ENCODE data around the gene HS3ST6. TPM values are rescaled to one million over a fixed set of nuclear protein-coding genes. Genes with fewer than 3 reads are reported as not detected.

The HS3ST6 gene
- total and polyA plus RNA-seq, 9 of the 15 experiments (the other 6 are each of a cell fraction or from before 2014, with no cell fraction given), result not detected

DNA sequence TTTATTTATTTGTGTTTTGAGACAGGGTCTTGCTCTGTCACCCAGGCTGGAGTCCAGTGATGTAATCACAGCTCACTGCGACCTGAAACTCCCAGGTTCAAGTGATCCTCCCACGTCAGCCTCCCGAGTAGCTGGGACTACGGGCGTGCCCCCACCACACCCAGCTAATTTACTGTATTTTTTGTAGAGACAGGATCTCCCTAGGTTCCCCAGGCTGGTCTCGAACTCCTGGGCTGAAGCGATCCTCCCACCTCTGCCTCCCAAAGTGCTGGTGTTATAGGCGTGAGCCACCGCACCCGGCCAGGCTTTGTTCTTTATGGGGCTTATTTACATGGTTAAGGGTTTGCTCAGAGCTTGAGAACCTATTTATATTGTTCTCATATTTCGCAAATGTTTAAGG lies 40.4 kb downstream of the HS3ST6 start (continued):
- no peak for TF ChIP-seq SAP30 (IDR thresholded peaks at IDR 0.05; ENCODE audit: borderline replicate concordance, insufficient read depth, low read depth, low read length, poor library complexity, severe bottlenecking)
- TF ChIP-seq HDGF (IDR thresholded peaks at IDR 0.05), result no peak
- peak; percentile 22; the same call in 1 of the 2 replicates for TF ChIP-seq ATF7 (IDR thresholded peaks at IDR 0.05)
- no peak for TF ChIP-seq SIX5 (IDR thresholded peaks at IDR 0.05; ENCODE audit: borderline replicate concordance in 1 of 2, insufficient read depth in 1 of 2, low read depth in 1 of 2, low read length in 2 of 2)
- no peak for TF ChIP-seq U2AF2 (optimal IDR thresholded peaks at IDR 0.05; ENCODE audit: low read depth, low read length)

DNA sequence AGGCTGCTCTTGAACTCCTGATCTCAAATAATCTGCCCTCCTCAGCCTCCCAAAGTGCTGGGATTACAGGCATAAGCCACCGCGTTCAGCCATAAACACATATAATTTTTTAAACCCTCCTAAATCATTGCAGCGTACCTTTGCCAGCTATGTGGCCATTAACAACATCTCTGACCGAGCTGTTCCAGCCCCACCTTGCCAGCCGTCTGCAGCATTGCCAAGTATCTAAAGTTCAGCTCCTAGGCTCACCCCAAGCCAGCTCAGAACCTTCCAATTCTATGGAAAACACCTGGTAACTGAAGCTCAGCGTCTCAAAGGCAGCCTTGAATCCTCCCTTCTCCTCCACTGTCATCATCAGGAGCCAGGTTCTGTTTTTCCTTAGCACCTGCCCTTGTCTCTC lies 41.1 kb downstream of the HS3ST6 start:
- no peak for DNase-seq (ENCODE audit: extremely low read depth in 1 of 4, low spot score in 3 of 4)
- ChIA-PET POLR2A (interaction anchor here (1.0 to 1.6 kb wide), 4 partner anchors 8 to 83 kb away, joined by 3 to 5 read pairs (median 4); no protein-coding TSS in a partner anchor), CTCF (ENCODE audit: low intra/inter-chr PET ratio) (interaction anchor here (0.6 kb wide), 1 partner anchor 30 kb away, joined by 3 read pairs; no protein-coding TSS in a partner anchor)
- intact Hi-C loops (cut with micrococcal nuclease) (no loop called here), in situ Hi-C loops (cut with MboI) (no loop called here)
- TF ChIP-seq JUN (IDR thresholded peaks at IDR 0.05; ENCODE audit: borderline replicate concordance, low read depth, low read length) (no peak), JUN (CRISPR knock-in tag; IDR thresholded peaks at IDR 0.05; ENCODE audit: borderline replicate concordance) (no peak), SP1 (CRISPR knock-in tag; IDR thresholded peaks at IDR 0.05) (no peak)
- FAIRE-seq, result no peak
- Histone ChIP-seq H3K9ac (ENCODE audit: insufficient read depth in 1 of 2, low read depth in 2 of 2, low read length in 2 of 2) (peak overlapping the region in 1 of 2 experiments; percentile 52; a peak in 1 of 4 replicates), H3K4me3 (no peak overlapping the region), H3K79me2 (ENCODE audit: control insufficient read depth, insufficient read depth, low read length) (no peaks in the 10 kb centered on the region), H3K9me3 (replicated peaks; ENCODE audit: control insufficient read depth, insufficient read depth, low read depth, low read length) (no peaks in the 10 kb centered on the region), H3K4me1 (replicated peaks in 1 of 2; ENCODE audit: control insufficient read depth in 2 of 2, insufficient read depth in 2 of 2, low read length in 2 of 2) (peaks cover 9 to 10% of the 10 kb centered on the region in 2 experiments; a peak in 4 of 5 replicates), H3K36me3 (ENCODE audit: control insufficient read depth, insufficient read depth, low read length) (no peaks in the 10 kb centered on the region), H3K27me3 (ENCODE audit: control insufficient read depth in 2 of 2, insufficient read depth in 2 of 2, low read length in 2 of 2) (peaks cover 0 to 5% of the 10 kb centered on the region in 2 experiments; a peak in 3 of 5 replicates), H3K27ac (ENCODE audit: extremely low read depth, low read depth, low read length) (no peak overlapping the region), H2AFZ (ENCODE audit: low read depth, low read length) (no peak overlapping the region), H3K4me2 (ENCODE audit: insufficient read depth, low read length) (no peak overlapping the region), H4K20me1 (replicated peaks; ENCODE audit: control insufficient read depth, insufficient read depth, low read length) (no peaks in the 10 kb centered on the region), H3K9me1 (ENCODE audit: control insufficient read depth, insufficient read depth, low read length) (no peaks in the 10 kb centered on the region)
- no peak for ATAC-seq
- 45% methylated on average over 6 of the region's 6 CpGs for WGBS (ENCODE audit: insufficient coverage, low coverage, missing lambda C conversion rate)
- BruUV-seq (replicated peaks), result no TSS peak
